Activated naive CD4-positive, alpha-beta T cell treated with Interleukin-2 at 50 U/mL for 16 hours (primary cell): ENCODE measurements around the gene NLRX1.
"Not testable (repeated sequence)": the region's sequence is repeated elsewhere in the genome, so short reads cannot be mapped to it uniquely, and the experiment has no call there.

Source experiments
- DNase-seq: peaks from one replicate; pipeline ENCODE4 v3.0.0-alpha.2; 2020

Gene NLRX1

DNA sequence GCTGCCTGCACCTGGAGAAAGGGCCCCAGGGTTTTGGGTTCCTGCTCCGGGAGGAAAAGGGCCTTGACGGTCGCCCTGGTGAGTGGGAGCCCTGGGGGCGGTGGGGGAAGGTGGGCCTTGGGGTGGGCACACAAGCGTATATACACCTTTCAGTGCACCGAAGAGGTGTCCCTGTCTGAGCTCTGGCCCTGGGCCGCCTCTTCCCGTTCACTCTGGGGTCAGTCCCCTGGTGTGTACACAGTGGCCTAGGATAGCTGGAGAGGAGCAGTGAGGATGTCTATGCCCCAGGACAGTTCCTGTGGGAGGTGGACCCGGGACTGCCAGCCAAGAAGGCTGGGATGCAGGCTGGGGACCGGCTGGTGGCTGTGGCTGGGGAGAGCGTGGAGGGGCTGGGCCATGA, 19.5 kb downstream of the NLRX1 start:
- DNase-seq, result no peak

GRCh38 chr11:119188887-119189286, 20.4 kb downstream of the NLRX1 start:
- DNase-seq, result no peak

DNA sequence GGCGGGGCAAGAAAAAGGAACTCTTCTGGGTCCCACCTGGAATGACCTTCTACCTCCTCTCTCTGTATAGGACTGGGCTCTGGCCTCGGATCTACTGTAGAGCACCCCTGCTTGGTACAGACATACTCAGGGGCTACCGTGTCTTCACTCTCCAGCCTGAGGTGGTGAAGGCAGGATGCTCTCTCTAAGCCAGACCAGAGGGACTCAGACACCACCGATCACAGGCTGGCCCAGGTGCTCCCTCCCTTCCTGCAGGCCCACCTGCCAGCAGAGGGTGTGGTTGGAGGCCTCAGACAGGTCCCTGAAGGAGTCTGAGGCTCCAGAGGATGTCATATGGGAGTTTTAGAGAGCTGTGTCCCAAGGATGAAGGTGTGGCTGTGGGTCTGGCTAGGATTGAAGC, 20.9 kb downstream of the NLRX1 start:
- DNase-seq, result no peak

DNA sequence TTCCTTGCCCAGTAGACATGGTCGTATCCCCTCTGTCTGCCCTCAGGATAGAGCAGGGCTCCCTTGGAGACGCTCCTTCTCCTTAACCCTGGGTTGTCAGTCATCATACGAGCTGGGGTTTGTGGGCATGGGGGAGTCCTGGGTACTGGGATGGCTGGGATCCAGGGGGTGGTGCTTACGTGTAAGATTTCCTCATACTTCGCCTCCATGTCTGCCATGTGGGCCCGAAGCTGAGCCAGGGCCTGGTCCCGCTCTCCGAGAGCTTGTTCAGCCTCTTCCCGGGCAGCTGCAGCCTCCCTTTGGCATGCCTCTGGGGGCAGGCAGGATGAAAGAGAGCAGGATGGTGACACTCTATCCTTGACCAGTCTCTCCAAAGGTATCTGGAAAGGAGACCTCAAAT, 22.0 kb downstream of the NLRX1 start:
- DNase-seq, result no peak

DNA sequence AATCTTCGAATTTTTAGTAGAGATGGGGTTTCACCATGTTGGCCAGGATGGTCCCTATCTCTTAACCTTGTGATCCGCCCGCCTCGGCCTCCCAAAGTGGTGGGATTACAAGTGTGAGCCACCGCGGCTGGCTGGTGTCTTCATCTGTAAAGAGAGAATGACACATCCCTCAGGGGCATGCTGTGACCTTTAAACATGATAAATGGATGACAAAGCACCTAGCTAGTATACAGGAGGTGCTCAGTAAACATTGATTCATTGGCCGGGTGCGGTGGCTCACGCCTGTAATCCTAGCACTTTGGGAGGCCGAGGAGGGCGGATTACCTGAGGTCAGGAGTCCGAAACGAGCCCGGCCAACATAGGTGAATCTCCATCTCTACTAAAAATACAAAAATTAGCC, 22.7 kb downstream of the NLRX1 start:
- not testable (repeated sequence) for DNase-seq

- DNase-seq, result no peak
These were observed 23.6 kb downstream of the NLRX1 start for GRCh38 chr11:119192111-119192510.

- DNase-seq, result no peak
These were observed 24.5 kb downstream of the NLRX1 start for GRCh38 chr11:119193001-119193400.

DNA sequence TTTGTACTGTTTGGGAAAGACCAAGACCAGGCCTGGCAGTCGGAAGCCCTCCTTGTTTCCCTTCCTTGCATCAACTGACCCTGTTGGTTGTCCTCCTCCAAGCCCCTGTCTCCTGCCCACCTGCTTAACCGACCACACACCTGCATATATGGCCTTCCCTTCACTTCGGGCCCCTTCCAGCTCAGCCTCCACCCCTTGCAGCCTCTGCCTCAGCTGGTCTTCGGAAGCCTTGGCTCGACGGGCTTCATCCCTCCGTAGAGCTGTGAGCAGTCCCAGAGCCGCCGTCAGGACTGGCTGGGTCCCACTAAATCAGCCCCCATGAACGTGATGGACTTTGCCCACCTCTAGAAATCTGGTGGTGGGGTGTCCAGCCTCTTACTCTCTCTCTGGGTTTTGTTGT, 25.1 kb downstream of the NLRX1 start:
- no peak for DNase-seq

GRCh38 chr11:119194811-119195440, 26.4 kb downstream of the NLRX1 start:
- no peak for DNase-seq

GRCh38 chr11:119195680-119196079, 27.2 kb downstream of the NLRX1 start:
- DNase-seq, result no peak

GRCh38 chr11:119196833-119197483, 28.4 kb downstream of the NLRX1 start:
- peak; percentile 61 for DNase-seq

- no peak for DNase-seq
These were observed 30.4 kb downstream of the NLRX1 start for GRCh38 chr11:119198925-119199324.

DNA sequence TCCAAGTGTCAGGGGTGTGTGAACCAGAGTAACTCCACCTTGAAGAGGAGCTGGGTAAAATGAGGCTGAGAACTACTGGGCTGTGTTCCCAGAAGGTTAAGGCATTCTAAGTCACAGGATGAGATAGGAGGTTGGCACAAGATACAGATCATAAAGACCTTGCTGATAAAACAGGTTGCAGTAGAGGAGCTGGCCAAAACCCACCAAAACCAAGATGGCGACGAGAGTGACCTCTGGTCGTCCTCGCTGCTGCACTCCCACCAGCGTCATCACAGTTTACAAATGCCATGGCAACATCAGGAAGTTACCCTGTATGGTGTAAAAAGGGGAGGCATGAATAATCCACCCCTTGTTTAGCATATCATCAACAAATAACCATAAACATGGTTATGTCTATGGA, 32.7 kb downstream of the NLRX1 start:
- not testable (repeated sequence) for DNase-seq

DNA sequence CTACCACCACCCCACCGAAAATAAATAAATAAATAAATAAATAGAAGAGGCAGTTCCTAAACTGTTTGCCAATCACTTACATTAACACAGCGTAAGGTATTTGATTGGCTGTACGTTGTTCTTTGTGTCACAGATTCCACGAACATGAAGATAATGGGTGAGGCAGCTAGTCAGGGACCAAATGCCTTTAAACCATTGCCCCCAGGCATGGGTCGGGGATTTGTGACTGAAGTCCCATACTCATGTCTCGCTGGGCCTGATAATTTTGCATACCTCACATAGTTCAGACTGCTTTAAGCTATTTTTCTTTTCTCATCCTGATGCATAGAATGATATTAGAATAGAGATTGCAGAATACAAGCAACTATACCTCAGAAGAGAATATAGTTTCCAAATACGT, 34.0 kb downstream of the NLRX1 start:
- DNase-seq, result no peak

- DNase-seq, result no peak
These were observed 35.5 kb downstream of the NLRX1 start for GRCh38 chr11:119204066-119204465.

DNA sequence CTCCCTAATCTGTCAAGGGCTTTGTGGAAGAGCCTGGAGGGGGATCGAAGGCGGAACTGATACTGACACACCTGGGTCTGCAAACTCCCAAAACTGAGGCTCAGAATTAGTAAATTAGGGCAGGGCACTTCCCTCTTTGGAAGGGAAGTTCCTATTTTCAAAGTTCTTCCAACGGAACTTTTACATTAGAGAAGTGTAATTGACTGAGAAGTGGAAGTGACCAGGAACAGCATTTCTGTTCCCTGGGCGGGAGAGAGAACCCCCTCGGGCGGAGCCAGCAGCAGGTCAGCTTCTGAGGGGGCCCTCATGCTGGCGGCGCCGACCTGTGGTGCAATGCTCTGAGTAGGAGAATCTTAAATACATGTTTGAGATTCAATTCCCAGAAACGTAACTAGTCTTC, 36.6 kb downstream of the NLRX1 start:
- DNase-seq, result no peak

DNA sequence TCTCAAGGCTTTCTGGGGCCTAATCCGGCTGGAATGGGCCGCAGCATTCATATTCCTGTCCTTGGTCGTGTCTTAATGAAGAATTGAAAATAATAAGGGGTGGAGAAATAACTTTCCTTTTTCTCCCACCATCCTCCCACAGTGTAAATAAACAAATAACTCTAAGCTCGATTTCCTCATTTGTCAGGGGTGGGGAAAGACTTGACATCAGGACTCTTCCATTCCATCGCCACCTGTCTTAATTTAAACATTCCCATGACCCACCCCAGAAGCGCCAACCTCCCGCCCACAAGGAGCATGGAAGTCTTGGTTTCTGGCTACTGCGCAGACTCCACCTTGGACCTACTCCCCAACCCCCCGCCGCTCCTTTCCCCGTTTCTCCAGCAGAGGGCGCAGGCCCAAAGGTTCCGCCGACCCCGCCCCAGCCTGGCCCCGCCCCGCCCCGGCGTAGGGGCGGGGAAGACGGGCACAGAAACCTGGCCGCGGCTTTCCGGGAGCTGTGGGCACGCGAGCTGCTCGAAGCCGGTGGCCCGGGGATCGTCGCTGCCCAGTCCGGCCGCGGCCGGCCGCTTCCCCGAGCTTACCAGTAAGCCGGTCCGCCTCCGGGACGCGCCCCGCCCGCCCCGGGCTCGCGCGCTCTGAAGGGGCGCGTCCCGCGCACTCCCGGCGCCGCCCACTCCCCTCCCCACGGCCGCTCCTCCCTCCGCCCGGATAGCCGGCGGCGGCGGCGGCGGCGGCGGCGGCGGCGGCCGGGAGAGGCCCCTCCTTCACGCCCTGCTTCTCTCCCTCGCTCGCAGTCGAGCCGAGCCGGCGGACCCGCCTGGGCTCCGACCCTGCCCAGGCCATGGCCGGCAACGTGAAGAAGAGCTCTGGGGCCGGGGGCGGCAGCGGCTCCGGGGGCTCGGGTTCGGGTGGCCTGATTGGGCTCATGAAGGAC, 37.3 kb downstream of the NLRX1 start, which contains the start of gene CBL:
Gene CBL, plus strand, starts transcription at position 766 of the 937 bp plus-strand sequence. Its CDS starts 79 bp downstream, at position 845.
- DNase-seq, result peak; percentile 97

GRCh38 chr11:119206511-119207414, 38.2 kb downstream of the NLRX1 start:
- DNase-seq, result peak; percentile 59

- no peak for DNase-seq
These were observed 39.0 kb downstream of the NLRX1 start for GRCh38 chr11:119207415-119207960.

DNA sequence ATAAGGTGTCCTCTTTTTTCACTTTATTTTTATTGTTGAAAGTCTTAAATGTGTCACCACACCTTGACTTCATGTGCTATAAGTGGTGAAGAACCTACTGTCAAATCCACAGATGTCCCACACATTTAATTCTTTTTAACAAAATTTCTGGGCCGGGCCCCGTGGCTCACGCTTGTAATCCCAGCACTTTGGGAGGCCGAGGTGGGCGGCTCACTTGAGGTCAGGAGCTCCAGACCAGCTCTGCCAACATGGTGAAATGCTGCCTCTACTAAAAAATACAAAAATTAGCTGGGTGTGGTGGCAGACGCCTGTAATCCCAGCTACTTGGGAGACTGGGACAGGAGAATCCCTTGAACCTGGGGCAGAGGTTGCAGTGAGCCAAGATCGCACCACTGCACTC, 40.7 kb downstream of the NLRX1 start:
- DNase-seq, result no peak

DNA sequence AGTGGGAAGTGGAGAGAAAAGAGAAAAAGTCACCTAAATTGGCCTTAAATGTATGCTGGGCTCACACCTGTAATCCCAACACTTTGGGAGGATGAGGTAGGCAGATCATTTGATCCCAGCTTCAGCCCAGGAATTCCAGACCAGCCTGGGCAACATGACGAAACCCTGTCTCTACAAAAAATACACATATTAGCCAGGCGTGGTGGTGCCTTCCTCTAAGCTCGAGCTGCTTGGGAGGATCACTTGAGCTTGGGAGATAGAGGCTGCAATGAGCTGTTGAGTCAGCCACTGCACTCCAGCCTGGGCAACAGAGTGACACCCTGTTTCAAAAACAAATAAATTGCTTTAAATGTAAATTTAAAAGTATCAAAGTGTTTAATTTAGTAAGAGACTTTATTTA, 41.5 kb downstream of the NLRX1 start:
- DNase-seq, result no peak
